Endothelial cell of umbilical vein (primary cell): ENCODE measurements around the gene PRKD2. TPM values are rescaled to one million over a fixed set of nuclear protein-coding genes. Genes with fewer than 3 reads are reported as not detected.
A peak's percentile ranks its signal among the peaks of the same experiment; 100 is the strongest.

Experiments
- BruUV-seq: library from RNA; stranded (reverse); fragments of 400-500 nt; replicated peaks from 2 replicates; lab custom pipeline; 2021; lab: Mats Ljungman, UMichigan
- CTCF ChIA-PET: fragments of 300-600, 350-600 bp; sonication (Branson Sonifier 250); formaldehyde crosslinking; loops from one replicate; lab custom pipeline; 2021; ENCODE audit warnings: antibody characterized with exemption, inconsistent platforms; lab: Charles Lee
- POLR2A ChIA-PET: fragments of 300-600, 350-600 bp; sonication (Branson Sonifier 250); formaldehyde crosslinking; loops from one replicate; lab custom pipeline; 2021; ENCODE audit warnings: antibody characterized with exemption, inconsistent platforms; lab: Charles Lee
- DNase-seq: peaks from one replicate; pipeline ENCODE4 v3.0.0-alpha.2; 2011; ENCODE audit warnings: low read depth, low spot score
- FAIRE-seq: peaks from 2 replicates; lab custom pipeline; 2011; peaks lifted over from hg19 to GRCh38; lab: Jason Lieb, UNC
- H2AFZ ChIP-seq: 2 replicates; pipeline ENCODE4 v1.6.0; 2012; ENCODE audit warnings: low read depth, low read length, control low read depth, inconsistent platforms
- H3K27ac ChIP-seq: 2 replicates; pipeline ENCODE4 v1.5.1; 2011; ENCODE audit warnings: low read depth, mild to moderate bottlenecking, control low read depth, low read length, moderate library complexity; ENCODE audit not compliant: insufficient read depth
- H3K27me3 ChIP-seq, 2 experiments: 2 replicates each; pipeline versions ENCODE4 v1.6.0 to v1.6.1; 2011; ENCODE audit warnings: low read length in 2 of 2, mixed read lengths in 1 of 2; ENCODE audit not compliant: control insufficient read depth in 2 of 2, insufficient read depth in 2 of 2
- H3K36me3 ChIP-seq, 2 experiments: 2 replicates in 1 of 2; 3 replicates in 1 of 2; pipeline ENCODE4 v1.5.1; 2011; ENCODE audit warnings: low read length in 2 of 2, mild to moderate bottlenecking in 1 of 2, moderate library complexity in 1 of 2; ENCODE audit not compliant: control insufficient read depth in 2 of 2, insufficient read depth in 2 of 2; ENCODE audit errors: extremely low read depth in 1 of 2
- H3K4me1 ChIP-seq: 3 replicates; pipeline ENCODE4 v1.5.1; 2011; ENCODE audit warnings: mild to moderate bottlenecking, low read length; ENCODE audit not compliant: control insufficient read depth, insufficient read depth; ENCODE audit errors: extremely low read depth
- H3K4me2 ChIP-seq: 2 replicates; pipeline ENCODE4 v1.6.1; 2011; ENCODE audit warnings: low read length, control low read depth, mixed read lengths; ENCODE audit not compliant: insufficient read depth
- H3K4me3 ChIP-seq, 3 experiments: fragments of 200-600 bp in 1 of 3; sonication (generic), shearing (Covaris generic) in 1 of 3; replicated peaks in 1 of 3; 2 replicates each; pipeline ENCODE4 v1.5.1; 2011 to 2016; ENCODE audit warnings: control low read depth in 3 of 3, low read length in 3 of 3, mild to moderate bottlenecking in 2 of 3, inconsistent platforms in 1 of 3, low read depth in 1 of 3, moderate library complexity in 1 of 3; ENCODE audit not compliant: insufficient read depth in 1 of 3
- H3K79me2 ChIP-seq: 2 replicates; pipeline ENCODE4 v1.6.0; 2012; ENCODE audit warnings: low read length, inconsistent platforms; ENCODE audit not compliant: control insufficient read depth, insufficient read depth
- H3K9ac ChIP-seq: replicated peaks from 2 replicates; pipeline ENCODE3; 2011; ENCODE audit warnings: low read length, control low read depth; ENCODE audit not compliant: insufficient read depth; ENCODE audit errors: extremely low read depth
- H3K9me1 ChIP-seq: replicated peaks from 3 replicates; pipeline ENCODE4 v1.6.0; 2011; ENCODE audit warnings: mild to moderate bottlenecking, low read length; ENCODE audit not compliant: control insufficient read depth, insufficient read depth; ENCODE audit errors: extremely low read depth
- H3K9me3 ChIP-seq: replicated peaks from 2 replicates; pipeline ENCODE4 v1.5.1; 2012; ENCODE audit warnings: low read length, inconsistent platforms; ENCODE audit not compliant: control insufficient read depth, insufficient read depth
- H4K20me1 ChIP-seq: replicated peaks from 2 replicates; pipeline ENCODE3; 2011; ENCODE audit warnings: mild to moderate bottlenecking, low read length; ENCODE audit not compliant: control insufficient read depth, insufficient read depth; ENCODE audit errors: extremely low read depth
- EZH2 ChIP-seq: IDR thresholded peaks from 2 replicates; pipeline ENCODE4 v1.6.1; 2012; ENCODE audit warnings: borderline replicate concordance, low read depth, mild to moderate bottlenecking, moderate library complexity, low read length, inconsistent platforms; ENCODE audit not compliant: severe bottlenecking
- FOS ChIP-seq: IDR thresholded peaks from 2 replicates; pipeline ENCODE4 v1.6.1; 2011; ENCODE audit warnings: mild to moderate bottlenecking, low read length, moderate library complexity, borderline replicate concordance; ENCODE audit not compliant: insufficient read depth
- GATA2 ChIP-seq: IDR thresholded peaks from 2 replicates; pipeline ENCODE4 v1.7.0; 2011; ENCODE audit warnings: low read depth, mild to moderate bottlenecking, moderate library complexity, mixed read lengths, low read length; ENCODE audit not compliant: insufficient read length, insufficient read depth
- JUN ChIP-seq: IDR thresholded peaks from 2 replicates; pipeline ENCODE4 v1.6.1; 2011; ENCODE audit warnings: borderline replicate concordance, low read depth; ENCODE audit not compliant: insufficient read length, insufficient read depth
- MAX ChIP-seq: IDR thresholded peaks from 2 replicates; pipeline ENCODE4 v1.6.1; 2011; ENCODE audit not compliant: insufficient read depth, insufficient read length
- MYC ChIP-seq: IDR thresholded peaks from one replicate; pipeline ENCODE4 v1.6.1; 2011; ENCODE audit warnings: mild to moderate bottlenecking, low read depth, low read length
- POLR2A ChIP-seq: IDR thresholded peaks from 2 replicates; pipeline ENCODE4 v1.6.1; 2012; ENCODE audit warnings: low read depth, mild to moderate bottlenecking, control low read depth, low read length
- POLR2AphosphoS5 ChIP-seq: IDR thresholded peaks from 2 replicates; pipeline ENCODE4 v1.6.1; 2012; ENCODE audit warnings: low read depth, mild to moderate bottlenecking, control low read depth, low read length, moderate library complexity; ENCODE audit not compliant: insufficient read depth
- dilution Hi-C: fragments of 300-500 bp; cut with MboI; formaldehyde crosslinking; loops from one replicate; pipeline ENCODE4 v1.15.0; 2019; ENCODE audit warnings: low sequenced_read_pairs; ENCODE audit not compliant: extremely low pct_ligation_motif_present
- intact Hi-C: fragments of 100-400 bp; cut with micrococcal nuclease; formaldehyde crosslinking; loops from one replicate; pipeline ENCODE4 v1.10.0; 2022
- polyA plus RNA-seq, 4 experiments: library from polyadenylated mRNA; depleted of rRNA in 3 of 4; stranded (reverse) in 3 of 4; unstranded in 1 of 4; fragments of >200 nt; gene quantifications; 2 replicates each; pipeline versions ENCODE4 v1.2.1 to v1.2.3, GENCODE V29; 2011 to 2012; ENCODE audit warnings: missing spikeins in 1 of 4
- total RNA-seq: library from RNA; stranded (reverse); gene quantifications from 2 replicates; pipeline ENCODE4 v1.2.3, GENCODE V29; 2021
- TF ChIP-seq, protein P1 (sequence below), 2 donors: IDR thresholded peaks; 1 replicate in 1 of 2; 2 replicates in 1 of 2; pipeline ENCODE4 v1.5.1; 2011; ENCODE audit warnings: low read length in 2 of 2, mild to moderate bottlenecking in 2 of 2, moderate library complexity in 2 of 2, control low read depth in 1 of 2, inconsistent platforms in 1 of 2, low read depth in 1 of 2; ENCODE audit not compliant: insufficient read depth in 1 of 2; ENCODE audit errors: extremely low read depth in 1 of 2

Gene PRKD2
- total and polyA plus RNA-seq, 2 donors (not counting 3 experiments of a cell fraction or from before 2014, with no cell fraction given) = 40.4 to 94.9 TPM

DNA sequence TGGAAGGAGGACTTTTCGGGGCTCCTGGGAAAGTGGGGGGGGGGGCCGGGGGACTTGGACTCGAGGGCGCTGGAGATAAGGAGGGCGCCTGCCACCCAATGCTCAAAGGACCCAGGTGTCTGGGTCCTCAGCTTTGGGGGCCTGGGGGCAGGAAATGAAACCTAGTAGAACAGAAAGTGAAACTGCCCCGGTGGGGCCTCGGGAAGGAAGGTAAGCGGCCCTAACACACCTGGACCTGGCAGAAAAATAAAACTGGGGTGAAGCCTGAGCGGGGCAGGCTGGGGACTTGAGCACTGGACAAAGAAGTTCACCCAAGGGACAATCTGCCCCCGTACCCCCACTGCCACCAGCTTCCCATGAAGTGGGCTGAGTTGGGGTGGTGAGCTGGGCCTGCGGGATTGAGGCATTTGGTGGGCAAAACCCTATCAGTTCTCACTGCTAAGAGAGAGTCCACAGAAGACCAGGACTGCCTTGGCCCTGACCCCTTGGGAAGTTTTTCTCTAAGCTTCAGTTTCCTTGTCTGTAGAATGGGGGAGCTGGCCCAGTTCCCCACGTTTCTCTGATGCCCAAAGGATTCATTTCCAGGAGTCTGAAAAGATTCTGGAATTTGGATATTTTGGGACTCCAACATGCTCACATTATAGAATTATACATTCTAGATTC lies 2.3 kb downstream of the PRKD2 start:
- no peaks in the 10 kb centered on the region for H4K20me1 ChIP-seq
- dilution Hi-C loops (no loop called here), intact Hi-C loops (loop anchor here (1.0 to 2.0 kb wide), 2 partner anchors 14 to 54 kb away; partner anchors contain the start of gene DACT3)
- FAIRE-seq (no peak), DNase-seq (peak; percentile 44)
- BruUV-seq = TSS peak; percentile 23
- ChIA-PET CTCF (interaction anchor here (1.1 to 5.4 kb wide), 6 partner anchors 8 to 100 kb away, joined by 3 to 74 read pairs (median 7); no protein-coding TSS in a partner anchor), POLR2A (interaction anchor here (0.6 to 1.9 kb wide), 4 partner anchors 9 to 542 kb away, joined by 3 to 11 read pairs (median 7); no protein-coding TSS in a partner anchor)
- H3K27me3 ChIP-seq = no peaks in the 10 kb centered on the region
- TF ChIP-seq JUN = no peak
- TF ChIP-seq, protein P1, sequence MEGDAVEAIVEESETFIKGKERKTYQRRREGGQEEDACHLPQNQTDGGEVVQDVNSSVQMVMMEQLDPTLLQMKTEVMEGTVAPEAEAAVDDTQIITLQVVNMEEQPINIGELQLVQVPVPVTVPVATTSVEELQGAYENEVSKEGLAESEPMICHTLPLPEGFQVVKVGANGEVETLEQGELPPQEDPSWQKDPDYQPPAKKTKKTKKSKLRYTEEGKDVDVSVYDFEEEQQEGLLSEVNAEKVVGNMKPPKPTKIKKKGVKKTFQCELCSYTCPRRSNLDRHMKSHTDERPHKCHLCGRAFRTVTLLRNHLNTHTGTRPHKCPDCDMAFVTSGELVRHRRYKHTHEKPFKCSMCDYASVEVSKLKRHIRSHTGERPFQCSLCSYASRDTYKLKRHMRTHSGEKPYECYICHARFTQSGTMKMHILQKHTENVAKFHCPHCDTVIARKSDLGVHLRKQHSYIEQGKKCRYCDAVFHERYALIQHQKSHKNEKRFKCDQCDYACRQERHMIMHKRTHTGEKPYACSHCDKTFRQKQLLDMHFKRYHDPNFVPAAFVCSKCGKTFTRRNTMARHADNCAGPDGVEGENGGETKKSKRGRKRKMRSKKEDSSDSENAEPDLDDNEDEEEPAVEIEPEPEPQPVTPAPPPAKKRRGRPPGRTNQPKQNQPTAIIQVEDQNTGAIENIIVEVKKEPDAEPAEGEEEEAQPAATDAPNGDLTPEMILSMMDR (IDR thresholded peaks at IDR 0.05; ENCODE audit: extremely low read depth in 1 of 2, insufficient read depth in 1 of 2, low read depth in 1 of 2, low read length in 2 of 2) = no peak
- no peak for TF ChIP-seq MYC
- TF ChIP-seq MAX = no peak
- no peak for TF ChIP-seq POLR2A
- no peak for TF ChIP-seq POLR2AphosphoS5
- TF ChIP-seq FOS = no peak
- TF ChIP-seq GATA2 = no peak
- no peak for TF ChIP-seq EZH2
- peaks cover 0 to 9% of the 10 kb centered on the region in 2 experiments for H3K36me3 ChIP-seq
- H3K4me3 ChIP-seq = peak overlapping the region; percentile 76 to 96 (median 85)
- peaks cover 34% of the 10 kb centered on the region for H3K79me2 ChIP-seq
- H3K9me1 ChIP-seq = no peaks in the 10 kb centered on the region
- peak overlapping the region; percentile 71 for H3K9ac ChIP-seq
- H2AFZ ChIP-seq = no peak overlapping the region
- peak overlapping the region; percentile 95 for H3K27ac ChIP-seq
- H3K9me3 ChIP-seq = no peaks in the 10 kb centered on the region
- H3K4me1 ChIP-seq = peaks cover 34% of the 10 kb centered on the region
- H3K4me2 ChIP-seq = peak overlapping the region; percentile 61
